Neural progenitor cell (in vitro differentiated cells): ENCODE data around the gene HPCA. TPM values are rescaled to one million over a fixed set of nuclear protein-coding genes. Genes with fewer than 3 reads are reported as not detected.

Source experiments
- DNase-seq: peaks from one replicate; pipeline ENCODE4 v3.0.0-alpha.2; 2016; ENCODE audit warnings: low spot score
- H2AFZ ChIP-seq: fragments of 200-600 bp; sonication (generic); replicated peaks from 2 replicates; pipeline ENCODE4 v1.6.1; 2016; ENCODE audit warnings: antibody characterized with exemption
- H3F3A ChIP-seq: fragments of 200-600 bp; sonication (generic); 2 replicates; pipeline ENCODE4 v1.6.1; 2016; ENCODE audit warnings: antibody characterized with exemption, low read depth
- H3K27ac ChIP-seq: fragments of 200-600 bp; sonication (generic); 2 replicates; pipeline ENCODE4 v1.5.1; 2016; ENCODE audit warnings: mild to moderate bottlenecking
- H3K27me3 ChIP-seq: fragments of 200-600 bp; sonication (generic); 2 replicates; pipeline ENCODE4 v1.6.1; 2016; ENCODE audit warnings: mild to moderate bottlenecking, moderate library complexity
- H3K36me3 ChIP-seq: fragments of 200-600 bp; sonication (generic); 2 replicates; pipeline ENCODE4 v1.5.1; 2016
- H3K4me1 ChIP-seq: fragments of 200-600 bp; sonication (generic); 2 replicates; pipeline ENCODE4 v1.6.1; 2016; ENCODE audit warnings: mixed run types
- H3K4me2 ChIP-seq: fragments of 200-600 bp; sonication (generic); 2 replicates; pipeline ENCODE4 v1.6.1; 2016
- H3K4me3 ChIP-seq: fragments of 200-600 bp; sonication (generic); 2 replicates; pipeline ENCODE4 v1.5.1; 2016
- H3K79me2 ChIP-seq: fragments of 200-600 bp; sonication (generic); 2 replicates; pipeline ENCODE4 v1.6.1; 2016; ENCODE audit warnings: low read depth
- H3K9ac ChIP-seq: fragments of 200-600 bp; sonication (generic); 2 replicates; pipeline ENCODE4 v1.6.1; 2016
- H3K9me3 ChIP-seq: fragments of 200-600 bp; sonication (generic); 2 replicates; pipeline ENCODE4 v1.5.1; 2016; ENCODE audit warnings: low read depth
- H4K20me1 ChIP-seq: fragments of 200-600 bp; sonication (generic); 2 replicates; pipeline ENCODE4 v1.6.1; 2016; ENCODE audit warnings: low read depth
- H3K27ac Mint-ChIP-seq: 3 replicates; pipeline ENCODE4 v1.8.0; 2021; ENCODE audit warnings: mixed read lengths
- H3K27me3 Mint-ChIP-seq: 2 replicates; pipeline ENCODE4 v1.8.0; 2022; ENCODE audit warnings: low read depth, mild to moderate bottlenecking, inconsistent platforms, moderate library complexity, mixed read lengths; ENCODE audit not compliant: insufficient read depth
- H3K36me3 Mint-ChIP-seq: 3 replicates; pipeline ENCODE4 v1.8.0; 2021; ENCODE audit warnings: mixed read lengths
- H3K4me1 Mint-ChIP-seq: 3 replicates; pipeline ENCODE4 v1.8.0; 2021; ENCODE audit warnings: mixed read lengths
- H3K4me3 Mint-ChIP-seq: 3 replicates; pipeline ENCODE4 v1.8.0; 2021; ENCODE audit warnings: mild to moderate bottlenecking, moderate library complexity, mixed read lengths
- H3K9me3 Mint-ChIP-seq: 3 replicates; pipeline ENCODE4 v1.8.0; 2020; ENCODE audit warnings: mixed read lengths
- CTCF ChIP-seq: fragments of 200-600 bp; sonication (generic); IDR thresholded peaks from 2 replicates; pipeline ENCODE4 v1.5.1; 2017; ENCODE audit warnings: antibody characterized with exemption, mild to moderate bottlenecking
- EZH2 ChIP-seq: fragments of 200-600 bp; sonication (generic); IDR thresholded peaks from 2 replicates; pipeline ENCODE4 v1.6.1; 2017; ENCODE audit warnings: antibody characterized with exemption, mild to moderate bottlenecking, moderate library complexity
- EZH2phosphoT487 ChIP-seq: fragments of 200-600 bp; sonication (generic); IDR thresholded peaks from 2 replicates; pipeline ENCODE4 v1.6.1; 2017; ENCODE audit warnings: antibody characterized with exemption
- total RNA-seq: library from RNA; depleted of rRNA; stranded (reverse); fragments of >200 nt; gene quantifications from 2 replicates; pipeline ENCODE4 v1.2.3, GENCODE V29; 2015; ENCODE audit warnings: low replicate concordance

HPCA gene
- total RNA-seq, 1 donor from 2014 or later: not detected

GRCh38 chr1:32893198-32894018, 7.1 kb downstream of the HPCA start:
- H3K36me3 ChIP-seq: no peaks in the 10 kb centered on the region
- no peak overlapping the region for H3K27ac Mint-ChIP-seq
- H3K9ac ChIP-seq: no peak overlapping the region
- H2AFZ ChIP-seq: peak overlapping the region; percentile 81
- H3K27me3 Mint-ChIP-seq: peaks cover 27% of the 10 kb centered on the region
- no peaks in the 10 kb centered on the region for H3K9me3 ChIP-seq
- peaks cover 20% of the 10 kb centered on the region for H3K4me1 Mint-ChIP-seq
- H3K27ac ChIP-seq: no peak overlapping the region
- peaks cover 26% of the 10 kb centered on the region for H4K20me1 ChIP-seq
- no peaks in the 10 kb centered on the region for H3K79me2 ChIP-seq
- peak overlapping the region; percentile 84 for H3K4me3 Mint-ChIP-seq
- peak; percentile 86 for DNase-seq
- peaks cover 17% of the 10 kb centered on the region for H3F3A ChIP-seq
- peak overlapping the region; percentile 82 for H3K4me2 ChIP-seq
- peak overlapping the region; percentile 65 for H3K4me3 ChIP-seq
- peaks cover 15% of the 10 kb centered on the region for H3K4me1 ChIP-seq
- TF ChIP-seq CTCF: peak; percentile 36
- TF ChIP-seq EZH2phosphoT487: no peak
- TF ChIP-seq EZH2: peak; percentile 45
- no peaks in the 10 kb centered on the region for H3K9me3 Mint-ChIP-seq
- peaks cover 44% of the 10 kb centered on the region for H3K27me3 ChIP-seq
- H3K36me3 Mint-ChIP-seq: no peaks in the 10 kb centered on the region

GRCh38 chr1:32894019-32894600, 7.8 kb downstream of the HPCA start:
- peak overlapping the region; percentile 84 for H3K4me3 Mint-ChIP-seq
- Histone ChIP-seq H3K9me3 (no peaks in the 10 kb centered on the region), H3K79me2 (no peaks in the 10 kb centered on the region), H2AFZ (peak overlapping the region; percentile 81), H3K27me3 (peaks cover 44% of the 10 kb centered on the region), H3K4me3 (peak overlapping the region; percentile 65), H3K36me3 (no peaks in the 10 kb centered on the region), H4K20me1 (peaks cover 26% of the 10 kb centered on the region), H3K4me2 (peak overlapping the region; percentile 82), H3K27ac (no peak overlapping the region), H3K4me1 (peaks cover 15% of the 10 kb centered on the region), H3F3A (peaks cover 17% of the 10 kb centered on the region), H3K9ac (no peak overlapping the region)
- no peaks in the 10 kb centered on the region for H3K9me3 Mint-ChIP-seq
- peaks cover 29% of the 10 kb centered on the region for H3K27me3 Mint-ChIP-seq
- peak; percentile 55 for DNase-seq
- H3K4me1 Mint-ChIP-seq: peaks cover 20% of the 10 kb centered on the region
- TF ChIP-seq EZH2 (no peak), EZH2phosphoT487 (no peak), CTCF (no peak)
- H3K36me3 Mint-ChIP-seq: no peaks in the 10 kb centered on the region
- H3K27ac Mint-ChIP-seq: no peak overlapping the region

- Histone ChIP-seq H3K9ac (no peak overlapping the region), H3K27ac (no peak overlapping the region)
- H3K27me3 Mint-ChIP-seq: peaks cover 31% of the 10 kb centered on the region
Observed at GRCh38 chr1:32894681-32895080, 8.4 kb downstream of the HPCA start.

More at GRCh38 chr1:32894681-32895080, 8.4 kb downstream of the HPCA start:
- Mint-ChIP-seq H3K36me3 (no peaks in the 10 kb centered on the region), H3K4me1 (peaks cover 20% of the 10 kb centered on the region), H3K4me3 (peak overlapping the region; percentile 50), H3K9me3 (no peaks in the 10 kb centered on the region), H3K27ac (no peak overlapping the region)
- peaks cover 15% of the 10 kb centered on the region for H3K4me1 ChIP-seq
- peaks cover 25% of the 10 kb centered on the region for H4K20me1 ChIP-seq
- peak overlapping the region; percentile 82 for H3K4me2 ChIP-seq
- peak; percentile 38 for DNase-seq
- H3K27me3 ChIP-seq: peaks cover 44% of the 10 kb centered on the region
- no peak for TF ChIP-seq EZH2phosphoT487
- TF ChIP-seq EZH2: no peak
- no peak for TF ChIP-seq CTCF
- peaks cover 17% of the 10 kb centered on the region for H3F3A ChIP-seq
- H3K9me3 ChIP-seq: no peaks in the 10 kb centered on the region
- H3K4me3 ChIP-seq: peak overlapping the region; percentile 65
- H2AFZ ChIP-seq: no peak overlapping the region
- no peaks in the 10 kb centered on the region for H3K79me2 ChIP-seq
- H3K36me3 ChIP-seq: no peaks in the 10 kb centered on the region
